ENCODE data around the gene CLPSL2.

DNA sequence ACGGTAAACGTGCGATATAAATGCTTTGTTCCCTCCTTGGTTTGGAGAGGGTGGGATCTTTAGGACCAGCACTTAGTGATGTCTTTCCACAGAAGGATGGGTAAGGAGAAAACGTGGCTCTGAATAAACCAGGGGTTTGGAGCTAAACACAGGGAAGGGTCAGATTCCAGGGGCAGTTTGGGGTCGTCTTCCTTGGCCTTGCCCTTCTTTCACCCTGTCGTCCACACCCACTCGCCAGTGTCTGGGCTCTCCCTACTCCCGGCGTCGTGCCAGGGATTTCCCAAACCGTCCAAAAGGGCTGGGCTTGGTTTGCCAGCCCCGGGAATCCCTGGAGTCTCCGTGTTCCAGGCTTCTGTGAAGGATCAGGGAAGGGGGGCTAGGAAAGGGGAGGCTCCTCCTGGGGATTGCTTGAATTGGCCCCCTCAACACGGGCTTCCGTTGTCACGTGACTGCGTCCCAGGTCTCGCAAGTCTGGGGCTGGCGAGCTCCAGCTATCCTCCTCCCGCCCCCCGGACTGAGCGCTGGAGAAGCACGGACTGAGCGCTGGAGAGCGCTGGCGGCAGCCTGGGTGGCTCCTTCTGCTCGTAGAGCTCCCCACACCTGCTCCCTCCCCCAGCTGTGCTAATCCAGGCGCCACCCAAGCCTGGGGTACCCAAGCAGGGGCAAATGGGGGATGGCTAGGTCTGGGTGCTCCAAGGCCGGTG lies 49.0 kb upstream of the CLPSL2 start:
- TF ChIP-seq, protein P1, sequence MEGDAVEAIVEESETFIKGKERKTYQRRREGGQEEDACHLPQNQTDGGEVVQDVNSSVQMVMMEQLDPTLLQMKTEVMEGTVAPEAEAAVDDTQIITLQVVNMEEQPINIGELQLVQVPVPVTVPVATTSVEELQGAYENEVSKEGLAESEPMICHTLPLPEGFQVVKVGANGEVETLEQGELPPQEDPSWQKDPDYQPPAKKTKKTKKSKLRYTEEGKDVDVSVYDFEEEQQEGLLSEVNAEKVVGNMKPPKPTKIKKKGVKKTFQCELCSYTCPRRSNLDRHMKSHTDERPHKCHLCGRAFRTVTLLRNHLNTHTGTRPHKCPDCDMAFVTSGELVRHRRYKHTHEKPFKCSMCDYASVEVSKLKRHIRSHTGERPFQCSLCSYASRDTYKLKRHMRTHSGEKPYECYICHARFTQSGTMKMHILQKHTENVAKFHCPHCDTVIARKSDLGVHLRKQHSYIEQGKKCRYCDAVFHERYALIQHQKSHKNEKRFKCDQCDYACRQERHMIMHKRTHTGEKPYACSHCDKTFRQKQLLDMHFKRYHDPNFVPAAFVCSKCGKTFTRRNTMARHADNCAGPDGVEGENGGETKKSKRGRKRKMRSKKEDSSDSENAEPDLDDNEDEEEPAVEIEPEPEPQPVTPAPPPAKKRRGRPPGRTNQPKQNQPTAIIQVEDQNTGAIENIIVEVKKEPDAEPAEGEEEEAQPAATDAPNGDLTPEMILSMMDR (IDR thresholded peaks at IDR 0.05 in 8 of 11, conservative IDR thresholded peaks at IDR 0.05 in 3 of 11): no peak
- TF ChIP-seq POLR2AphosphoS5 (IDR thresholded peaks at IDR 0.05): no peak
